PC-9 (cell line): ENCODE data around the gene SLC6A19. TPM values are rescaled to one million over a fixed set of nuclear protein-coding genes. Genes with fewer than 3 reads are reported as not detected.

Experiments used
- BruUV-seq: library from RNA; stranded (reverse); fragments of 400-500 nt; replicated peaks from 2 replicates; lab custom pipeline; 2021; lab: Mats Ljungman, UMichigan
- CTCF ChIA-PET: fragments of 300-600 bp; sonication (Branson Sonifier 250); formaldehyde crosslinking; loops from one replicate; lab custom pipeline; 2022; ENCODE audit warnings: antibody characterized with exemption; lab: Charles Lee
- POLR2A ChIA-PET: fragments of 300-600 bp; sonication (Branson Sonifier 250); formaldehyde crosslinking; loops from one replicate; lab custom pipeline; 2022; ENCODE audit warnings: antibody characterized with exemption; ENCODE audit not compliant: unreplicated experiment; lab: Charles Lee
- DNase-seq, 2 experiments: peaks; one replicate each; pipeline versions ENCODE4 v3.0.0 to v3.0.0-alpha.2; 2015 to 2022; ENCODE audit warnings: mixed read lengths in 1 of 2
- H2AFZ ChIP-seq: fragments of 200-600 bp; sonication (generic); 2 replicates; pipeline ENCODE4 v1.8.1; 2017; ENCODE audit warnings: antibody characterized with exemption
- H3F3A ChIP-seq: fragments of 200-600 bp; sonication (generic); 2 replicates; pipeline ENCODE4 v1.8.1; 2017; ENCODE audit warnings: antibody characterized with exemption, mild to moderate bottlenecking, low read depth; ENCODE audit not compliant: insufficient read depth
- H3K27ac ChIP-seq: fragments of 200-600 bp; sonication (generic); 2 replicates; pipeline ENCODE4 v1.6.1; 2016; ENCODE audit warnings: mixed run types
- H3K27me3 ChIP-seq: fragments of 200-600 bp; sonication (generic); 2 replicates; pipeline ENCODE4 v1.6.1; 2016; ENCODE audit warnings: low read depth, mixed run types; ENCODE audit not compliant: insufficient read depth
- H3K36me3 ChIP-seq: fragments of 200-600 bp; sonication (generic); 2 replicates; pipeline ENCODE4 v1.6.1; 2016; ENCODE audit warnings: low read depth, mixed run types
- H3K4me1 ChIP-seq: fragments of 200-600 bp; sonication (generic); replicated peaks from 2 replicates; pipeline ENCODE4 v1.6.1; 2016; ENCODE audit warnings: mixed run types; ENCODE audit not compliant: insufficient read depth
- H3K4me2 ChIP-seq: fragments of 200-600 bp; sonication (generic); 2 replicates; pipeline ENCODE4 v1.6.1; 2017; ENCODE audit warnings: mixed run types
- H3K4me3 ChIP-seq: fragments of 200-600 bp; sonication (generic); 2 replicates; pipeline ENCODE4 v1.6.1; 2016; ENCODE audit warnings: mixed run types
- H3K79me2 ChIP-seq: fragments of 200-600 bp; sonication (generic); 2 replicates; pipeline ENCODE4 v1.6.1; 2017; ENCODE audit warnings: low read depth, mixed run types
- H3K9me2 ChIP-seq: fragments of 200-600 bp; sonication (generic); 2 replicates; pipeline ENCODE4 v1.8.1; 2017; ENCODE audit warnings: mild to moderate bottlenecking; ENCODE audit not compliant: insufficient read depth
- H3K9me3 ChIP-seq: fragments of 200-600 bp; sonication (generic); 2 replicates; pipeline ENCODE4 v1.8.1; 2016; ENCODE audit warnings: low read depth; ENCODE audit not compliant: insufficient read depth
- H4K20me1 ChIP-seq: fragments of 200-600 bp; sonication (generic); 2 replicates; pipeline ENCODE4 v1.8.1; 2017; ENCODE audit not compliant: insufficient read depth
- CTCF ChIP-seq: fragments of 200-600 bp; sonication (generic); conservative IDR thresholded peaks from 2 replicates; pipeline ENCODE4 v1.6.1; 2017; ENCODE audit warnings: mixed run types, antibody characterized with exemption, mild to moderate bottlenecking, moderate library complexity
- EZH2 ChIP-seq: fragments of 200-600 bp; sonication (generic); IDR thresholded peaks from 2 replicates; pipeline ENCODE4 v1.8.0; 2017; ENCODE audit warnings: antibody characterized with exemption, low read depth
- intact Hi-C: fragments of 100-400 bp; cut with micrococcal nuclease; formaldehyde crosslinking; loops from one replicate; pipeline ENCODE4 v1.10.0; 2022; ENCODE audit not compliant: unreplicated experiment
- total RNA-seq: library from RNA; stranded (reverse); gene quantifications from 2 replicates; pipeline ENCODE4 v1.2.3, GENCODE V29; 2021

The SLC6A19 gene
- total RNA-seq, 1 experiment from 2014 or later = not detected

GRCh38 chr5:1163366-1163765 is 38.0 kb upstream of the SLC6A19 start:
- no peak overlapping the region for H2AFZ ChIP-seq
- H3K4me1 ChIP-seq = peaks cover 12% of the 10 kb centered on the region
- H3K79me2 ChIP-seq = no peaks in the 10 kb centered on the region
- no peaks in the 10 kb centered on the region for H3K9me2 ChIP-seq
- no peaks in the 10 kb centered on the region for H3K36me3 ChIP-seq
- no peak overlapping the region for H3K27ac ChIP-seq
- TF ChIP-seq CTCF = no peak
- no peak for TF ChIP-seq EZH2
- CTCF ChIA-PET = interaction anchor here (0.6 to 2.5 kb wide), 2 partner anchors 11 to 549 kb away, joined by 8 to 10 read pairs; no protein-coding TSS in a partner anchor
- intact Hi-C loops = no loop called here
- H3K4me2 ChIP-seq = no peak overlapping the region
- H3K27me3 ChIP-seq = peaks cover 5% of the 10 kb centered on the region; the same call in 1 of the 2 replicates
- no TSS peak for BruUV-seq
- no peak for DNase-seq
- H3F3A ChIP-seq = peaks cover 12% of the 10 kb centered on the region
- no peak overlapping the region for H3K4me3 ChIP-seq
- H3K9me3 ChIP-seq = no peaks in the 10 kb centered on the region
- POLR2A ChIA-PET = no interaction called here
- H4K20me1 ChIP-seq = no peaks in the 10 kb centered on the region; the same call in 1 of the 2 replicates

GRCh38 chr5:1163879-1164278 is 37.5 kb upstream of the SLC6A19 start:
- Histone ChIP-seq H3K27ac (no peak overlapping the region), H3K4me3 (no peak overlapping the region), H4K20me1 (no peaks in the 10 kb centered on the region; the same call in 1 of the 2 replicates), H3K4me1 (peaks cover 12% of the 10 kb centered on the region), H3K9me3 (no peaks in the 10 kb centered on the region), H3K4me2 (no peak overlapping the region), H3K79me2 (no peaks in the 10 kb centered on the region), H3F3A (peaks cover 12% of the 10 kb centered on the region), H3K9me2 (no peaks in the 10 kb centered on the region), H3K27me3 (peaks cover 8% of the 10 kb centered on the region; the same call in 1 of the 2 replicates), H2AFZ (no peak overlapping the region), H3K36me3 (no peaks in the 10 kb centered on the region)
- intact Hi-C loops = no loop called here
- CTCF ChIA-PET = no interaction called here
- POLR2A ChIA-PET = no interaction called here
- no TSS peak for BruUV-seq
- no peak for DNase-seq
- TF ChIP-seq EZH2 (no peak), CTCF (no peak)

GRCh38 chr5:1164696-1165630 is 36.4 kb upstream of the SLC6A19 start:
- TF ChIP-seq CTCF (no peak), EZH2 (no peak)
- H3K4me3 ChIP-seq = no peak overlapping the region
- H3K4me2 ChIP-seq = no peak overlapping the region
- H3K9me3 ChIP-seq = no peaks in the 10 kb centered on the region
- no peak overlapping the region for H3K27ac ChIP-seq
- intact Hi-C loops = loop anchor here (5.0 kb wide), 3 partner anchors 182 to 848 kb away; partner anchors contain the start of gene CLPTM1L
- no peak for DNase-seq
- peaks cover 9% of the 10 kb centered on the region for H3F3A ChIP-seq
- CTCF ChIA-PET = interaction anchor here (0.7 to 1.3 kb wide), 3 partner anchors 9 to 241 kb away, joined by 3 to 6 read pairs (median 4); no protein-coding TSS in a partner anchor
- peaks cover 12% of the 10 kb centered on the region for H3K4me1 ChIP-seq
- H3K36me3 ChIP-seq = no peaks in the 10 kb centered on the region
- no peak overlapping the region for H2AFZ ChIP-seq
- H3K79me2 ChIP-seq = no peaks in the 10 kb centered on the region
- no peaks in the 10 kb centered on the region for H3K9me2 ChIP-seq
- H3K27me3 ChIP-seq = peaks cover 14% of the 10 kb centered on the region
- no TSS peak for BruUV-seq
- H4K20me1 ChIP-seq = no peaks in the 10 kb centered on the region; the same call in 1 of the 2 replicates
- POLR2A ChIA-PET = no interaction called here
